ENCODE data around the gene BAHCC1. TPM values are rescaled to one million over a fixed set of nuclear protein-coding genes. Genes with fewer than 3 reads are reported as not detected.

Gene BAHCC1
- total RNA-seq, 1 experiment from 2014 or later, result 3.1 TPM

GRCh38 chr17:81368161-81369022, 26.9 kb upstream of the BAHCC1 start:
- no peak for TF ChIP-seq CTCF (conservative IDR thresholded peaks at IDR 0.05)
- no peak overlapping the region for H4K5ac ChIP-seq (ENCODE audit: insufficient read length, low read depth, low read length)
- peaks cover 65% of the 10 kb centered on the region for H3K27me3 Mint-ChIP-seq (ENCODE audit: low read depth)
- H3K79me1 ChIP-seq (ENCODE audit: insufficient read depth, low read depth, low read length, poor library complexity, severe bottlenecking), result no peaks in the 10 kb centered on the region
- H4K91ac ChIP-seq (ENCODE audit: insufficient read length, low read depth, low read length), result no peak overlapping the region
- H2AFZ ChIP-seq (ENCODE audit: low read length), result no peak overlapping the region
- H3K18ac ChIP-seq (ENCODE audit: insufficient read length, low read depth, low read length), result no peak overlapping the region
- WGBS (ENCODE audit: extremely low coverage, insufficient read length, low lambda C conversion rate), result no CpG with 5 or more reads among the region's 32 CpGs
- no peaks in the 10 kb centered on the region for H3K9me3 ChIP-seq (ENCODE audit: control insufficient read depth, low read depth, low read length)
- H3K23me2 ChIP-seq (ENCODE audit: insufficient read length, low read depth, low read length, poor library complexity, severe bottlenecking), result no peaks in the 10 kb centered on the region
- no peak for DNase-seq
- H2AK5ac ChIP-seq (ENCODE audit: insufficient read length, low read length), result no peak overlapping the region
- H2BK12ac ChIP-seq (ENCODE audit: insufficient read length, low read depth, low read length), result no peak overlapping the region
- H3T11ph ChIP-seq (ENCODE audit: low read length), result no peak overlapping the region
- H3K4ac ChIP-seq (ENCODE audit: low read depth, low read length), result no peak overlapping the region
- no peak overlapping the region for H2BK5ac ChIP-seq (ENCODE audit: insufficient read length, low read length)
- H3K14ac ChIP-seq (ENCODE audit: insufficient read depth, low read length), result no peak overlapping the region
- no peaks in the 10 kb centered on the region for H3K36me3 Mint-ChIP-seq (ENCODE audit: insufficient read depth in 1 of 3, low read depth in 3 of 3)
- H4K20me1 ChIP-seq (ENCODE audit: control insufficient read depth, insufficient read depth, insufficient read length), result no peaks in the 10 kb centered on the region
- H3K9ac ChIP-seq (ENCODE audit: extremely low read depth, insufficient read length, low read length), result no peak overlapping the region
- H3K56ac ChIP-seq (ENCODE audit: insufficient read length, low read depth, low read length), result no peak overlapping the region
- H3K27ac Mint-ChIP-seq, result peak overlapping the region in 1 of 3 experiments; percentile 62; a peak in 1 of 7 replicates
- no peaks in the 10 kb centered on the region; a peak in 1 of 5 replicates for H3K9me3 Mint-ChIP-seq
- H2BK120ac ChIP-seq (ENCODE audit: low read depth, low read length, poor library complexity, severe bottlenecking), result no peak overlapping the region
- no peak overlapping the region for H3K23ac ChIP-seq (ENCODE audit: insufficient read length, low read depth, low read length)
- no peaks in the 10 kb centered on the region for H3K4me1 ChIP-seq (ENCODE audit: insufficient read depth, low read length)
- no peak overlapping the region for H2BK20ac ChIP-seq (ENCODE audit: low read depth, low read length, poor library complexity, severe bottlenecking)
- no peaks in the 10 kb centered on the region; the same call in 1 of the 2 replicates for H3K27me3 ChIP-seq (ENCODE audit: insufficient read depth, low read length)
- no peak overlapping the region for H3K27ac ChIP-seq (ENCODE audit: insufficient read length, low read depth, low read length)
- H3K4me1 Mint-ChIP-seq, result peaks cover 7 to 11% of the 10 kb centered on the region in 2 experiments
- H3K4me3 Mint-ChIP-seq, result no peak overlapping the region; a peak in 1 of 5 replicates
- no peaks in the 10 kb centered on the region for H3K79me2 ChIP-seq (ENCODE audit: insufficient read depth, low read length)
- no peak overlapping the region for H2BK15ac ChIP-seq (ENCODE audit: low read depth, low read length)
- no peak overlapping the region for H4K8ac ChIP-seq (replicated peaks; ENCODE audit: insufficient read length, low read depth, low read length)
- H3K4me2 ChIP-seq (ENCODE audit: insufficient read depth, insufficient read length, low read length), result no peak overlapping the region
